Thoracic aorta (tissue), 2 donors: ENCODE measurements around the gene BAZ2B. TPM values are rescaled to one million over a fixed set of nuclear protein-coding genes. Genes with fewer than 3 reads are reported as not detected.
"Not testable (repeated sequence)": the region's sequence is repeated elsewhere in the genome, so short reads cannot be mapped to it uniquely, and the experiment has no call there.

Experiments
- ATAC-seq: fragments of 150-250 bp; one replicate; pipeline ENCODE4 v1.8.0; 2017; ENCODE audit warnings: low read depth; ENCODE audit not compliant: insufficient number of reproducible peaks, low FRiP score
- DNase-seq: peaks from one replicate; pipeline ENCODE4 v3.0.0-alpha.2; 2020; ENCODE audit warnings: low spot score
- H3K27ac ChIP-seq, 2 donors: fragments of 200-600 bp; sonication (generic); 1 replicate in 1 of 2; 2 replicates in 1 of 2; pipeline ENCODE4 v1.5.1; 2016; ENCODE audit warnings: mild to moderate bottlenecking in 2 of 2, moderate library complexity in 2 of 2
- H3K27me3 ChIP-seq: fragments of 200-600 bp; sonication (generic); replicated peaks from 2 replicates; pipeline ENCODE4 v1.6.0; 2016; ENCODE audit warnings: mild to moderate bottlenecking; ENCODE audit not compliant: insufficient read depth
- H3K36me3 ChIP-seq: fragments of 200-600 bp; sonication (generic); one replicate; pipeline ENCODE4 v1.5.1; 2016
- H3K4me1 ChIP-seq, 2 donors: fragments of 200-600 bp; sonication (generic); 1 replicate in 1 of 2; 2 replicates in 1 of 2; pipeline versions ENCODE4 v1.5.1 to v1.6.0; 2016; ENCODE audit warnings: low read depth in 2 of 2, mild to moderate bottlenecking in 1 of 2; ENCODE audit not compliant: control insufficient read depth in 1 of 2
- H3K4me3 ChIP-seq: fragments of 200-600 bp; sonication (generic); 2 replicates; pipeline ENCODE4 v1.5.1; 2016; ENCODE audit warnings: mild to moderate bottlenecking
- H3K9me3 ChIP-seq: fragments of 200-600 bp; sonication (generic); 2 replicates; pipeline ENCODE4 v1.5.1; 2016
- CTCF ChIP-seq: fragments of 200-600 bp; sonication (generic); IDR thresholded peaks from one replicate; pipeline ENCODE4 v1.5.1; 2019; ENCODE audit warnings: antibody characterized with exemption
- total RNA-seq, 2 donors: library from RNA; depleted of rRNA; stranded (reverse); fragments of >200 nt; gene quantifications; one replicate each; pipeline versions ENCODE4 v1.1.0 to v1.2.3, GENCODE V29; 2016

BAZ2B gene
- total RNA-seq, 2 donors from 2014 or later, result 73.8 to 147 TPM

- Histone ChIP-seq H3K27ac (no peak overlapping the region), H3K36me3 (peaks cover 7% of the 10 kb centered on the region), H3K4me3 (no peak overlapping the region), H3K27me3 (no peaks in the 10 kb centered on the region), H3K9me3 (peaks cover 12% of the 10 kb centered on the region), H3K4me1 (no peaks in the 10 kb centered on the region)
- DNase-seq (no peak), ATAC-seq (no peak)
- no peak for TF ChIP-seq CTCF
Observed at GRCh38 chr2:159542101-159542500, 74.2 kb downstream of the BAZ2B start.

GRCh38 chr2:159539701-159540100 lies 76.6 kb downstream of the BAZ2B start:
- Histone ChIP-seq H3K4me3 (no peak overlapping the region), H3K27me3 (no peaks in the 10 kb centered on the region), H3K27ac (no peak overlapping the region), H3K36me3 (peaks cover 7% of the 10 kb centered on the region), H3K4me1 (no peaks in the 10 kb centered on the region), H3K9me3 (peaks cover 12% of the 10 kb centered on the region)
- no peak for DNase-seq
- no peak for TF ChIP-seq CTCF
- ATAC-seq, result no peak

- no peak for TF ChIP-seq CTCF
Observed at GRCh38 chr2:159538801-159539200, 77.5 kb downstream of the BAZ2B start.

GRCh38 chr2:159535261-159535660 lies 81.1 kb downstream of the BAZ2B start:
- H3K27me3 ChIP-seq, ATAC-seq, H3K36me3 ChIP-seq, H3K27ac ChIP-seq, H3K4me1 ChIP-seq, H3K4me3 ChIP-seq, DNase-seq, H3K9me3 ChIP-seq: not testable (repeated sequence)

More at GRCh38 chr2:159538801-159539200, 77.5 kb downstream of the BAZ2B start:
- no peaks in the 10 kb centered on the region for H3K4me1 ChIP-seq
- H3K27ac ChIP-seq, result no peak overlapping the region
- ATAC-seq, result no peak
- no peak overlapping the region for H3K4me3 ChIP-seq
- no peaks in the 10 kb centered on the region for H3K27me3 ChIP-seq
- no peak for DNase-seq
- peaks cover 7% of the 10 kb centered on the region for H3K36me3 ChIP-seq
- peaks cover 12% of the 10 kb centered on the region for H3K9me3 ChIP-seq

- H3K4me1 ChIP-seq, result peaks cover 0 to 11% of the 10 kb centered on the region in 2 donors
- no peak for DNase-seq
- H3K27me3 ChIP-seq, result no peaks in the 10 kb centered on the region
- H3K36me3 ChIP-seq, result no peaks in the 10 kb centered on the region
- no peak for ATAC-seq
- no peaks in the 10 kb centered on the region for H3K9me3 ChIP-seq
- no peak overlapping the region for H3K4me3 ChIP-seq
- no peak for TF ChIP-seq CTCF
- no peak overlapping the region for H3K27ac ChIP-seq
Observed at GRCh38 chr2:159531475-159531874, 84.9 kb downstream of the BAZ2B start.

- Histone ChIP-seq H3K27me3 (no peaks in the 10 kb centered on the region), H3K27ac (no peak overlapping the region), H3K9me3 (no peaks in the 10 kb centered on the region), H3K4me3 (no peak overlapping the region), H3K36me3 (no peaks in the 10 kb centered on the region), H3K4me1 (peaks cover 0 to 4% of the 10 kb centered on the region in 2 donors)
- no peak for ATAC-seq
- no peak for TF ChIP-seq CTCF
- DNase-seq, result no peak
Observed at GRCh38 chr2:159526433-159526832, 89.9 kb downstream of the BAZ2B start.
